Measurements from ENCODE around the gene ITGB8. TPM values are rescaled to one million over a fixed set of nuclear protein-coding genes. Genes with fewer than 3 reads are reported as not detected.
"Not testable (repeated sequence)": the region's sequence is repeated elsewhere in the genome, so short reads cannot be mapped to it uniquely, and the experiment has no call there.

The ITGB8 gene
- total and polyA plus RNA-seq, 4 experiments from 2014 or later = 0.11 to 0.12 TPM; not detected in 2

GRCh38 chr7:20301311-20301939 is 29.3 kb upstream of the ITGB8 start:
- Mint-ChIP-seq H3K4me1 (peaks cover 0 to 1% (median 0%) of the 10 kb centered on the region in 4 donors), H3K27ac (no peak overlapping the region), H3K27me3 (no peaks in the 10 kb centered on the region), H3K9me3 (peaks cover 0 to 2% (median 0%) of the 10 kb centered on the region in 8 donors), H3K36me3 (no peaks in the 10 kb centered on the region), H3K4me3 (no peak overlapping the region)
- CTCF ChIA-PET (ENCODE audit: partially characterized antibody) = no interaction called here
- POLR2A ChIA-PET (ENCODE audit: partially characterized antibody) = no interaction called here
- H3K36me3 ChIP-seq (ENCODE audit: insufficient read depth, low read length) = no peaks in the 10 kb centered on the region
- no peak for DNase-seq
- H3K4me3 ChIP-seq (ENCODE audit: low read length in 2 of 2) = no peak overlapping the region
- no peaks in the 10 kb centered on the region for H3K4me1 ChIP-seq (ENCODE audit: insufficient read depth, low read length)
- no peaks in the 10 kb centered on the region for H3K9me3 ChIP-seq (ENCODE audit: control insufficient read depth in 1 of 2, low read length in 2 of 2)
- H3K27me3 ChIP-seq (ENCODE audit: insufficient read depth, low read length) = no peaks in the 10 kb centered on the region
- no peak overlapping the region for H3K27ac ChIP-seq (ENCODE audit: low read depth, low read length)
- intact Hi-C loops (cut with micrococcal nuclease) = no loop called here

GRCh38 chr7:20302300-20302699 is 28.4 kb upstream of the ITGB8 start:
- H3K4me3 ChIP-seq (ENCODE audit: low read length in 2 of 2); H3K36me3 ChIP-seq (ENCODE audit: insufficient read depth, low read length); H3K4me1 Mint-ChIP-seq; H3K27ac ChIP-seq (ENCODE audit: low read depth, low read length); H3K27me3 ChIP-seq (ENCODE audit: insufficient read depth, low read length); H3K27ac Mint-ChIP-seq; H3K27me3 Mint-ChIP-seq; H3K36me3 Mint-ChIP-seq; CTCF ChIA-PET (ENCODE audit: partially characterized antibody); H3K4me1 ChIP-seq (ENCODE audit: insufficient read depth, low read length); DNase-seq; H3K9me3 ChIP-seq (ENCODE audit: control insufficient read depth in 1 of 2, low read length in 2 of 2); H3K9me3 Mint-ChIP-seq; H3K4me3 Mint-ChIP-seq; POLR2A ChIA-PET (ENCODE audit: partially characterized antibody); intact Hi-C loops (cut with micrococcal nuclease): not testable (repeated sequence)

GRCh38 chr7:20302891-20303290 is 27.8 kb upstream of the ITGB8 start:
- DNase-seq = no peak
- Mint-ChIP-seq H3K27ac (no peak overlapping the region), H3K36me3 (no peaks in the 10 kb centered on the region), H3K4me3 (no peak overlapping the region), H3K27me3 (no peaks in the 10 kb centered on the region), H3K4me1 (peaks cover 0 to 1% (median 0%) of the 10 kb centered on the region in 4 donors), H3K9me3 (peaks cover 0 to 2% (median 0%) of the 10 kb centered on the region in 8 donors)
- Histone ChIP-seq H3K9me3 (ENCODE audit: control insufficient read depth in 1 of 2, low read length in 2 of 2) (no peaks in the 10 kb centered on the region), H3K27me3 (ENCODE audit: insufficient read depth, low read length) (no peaks in the 10 kb centered on the region), H3K4me3 (ENCODE audit: low read length in 2 of 2) (no peak overlapping the region), H3K4me1 (ENCODE audit: insufficient read depth, low read length) (no peaks in the 10 kb centered on the region), H3K27ac (ENCODE audit: low read depth, low read length) (no peak overlapping the region), H3K36me3 (ENCODE audit: insufficient read depth, low read length) (no peaks in the 10 kb centered on the region)
- POLR2A ChIA-PET (ENCODE audit: partially characterized antibody) = no interaction called here
- intact Hi-C loops (cut with micrococcal nuclease) = no loop called here
- CTCF ChIA-PET (ENCODE audit: partially characterized antibody) = no interaction called here

GRCh38 chr7:20304366-20304765 is 26.3 kb upstream of the ITGB8 start:
- Mint-ChIP-seq H3K36me3 (no peaks in the 10 kb centered on the region), H3K4me3 (no peak overlapping the region), H3K27ac (no peak overlapping the region), H3K27me3 (no peaks in the 10 kb centered on the region), H3K4me1 (peaks cover 0 to 1% (median 0%) of the 10 kb centered on the region in 4 donors), H3K9me3 (peaks cover 0 to 2% (median 0%) of the 10 kb centered on the region in 8 donors)
- CTCF ChIA-PET (ENCODE audit: partially characterized antibody) = no interaction called here
- H3K27me3 ChIP-seq (ENCODE audit: insufficient read depth, low read length) = no peaks in the 10 kb centered on the region
- no peak for DNase-seq
- no peak overlapping the region for H3K27ac ChIP-seq (ENCODE audit: low read depth, low read length)
- H3K4me3 ChIP-seq (ENCODE audit: low read length in 2 of 2) = no peak overlapping the region
- POLR2A ChIA-PET (ENCODE audit: partially characterized antibody) = no interaction called here
- intact Hi-C loops (cut with micrococcal nuclease) = no loop called here
- no peaks in the 10 kb centered on the region for H3K4me1 ChIP-seq (ENCODE audit: insufficient read depth, low read length)
- no peaks in the 10 kb centered on the region for H3K36me3 ChIP-seq (ENCODE audit: insufficient read depth, low read length)
- H3K9me3 ChIP-seq (ENCODE audit: control insufficient read depth in 1 of 2, low read length in 2 of 2) = no peaks in the 10 kb centered on the region

GRCh38 chr7:20305726-20306125 is 25.0 kb upstream of the ITGB8 start:
- no peaks in the 10 kb centered on the region for H3K36me3 ChIP-seq (ENCODE audit: insufficient read depth, low read length)
- CTCF ChIA-PET (ENCODE audit: partially characterized antibody) = no interaction called here
- H3K4me3 Mint-ChIP-seq = no peak overlapping the region
- H3K36me3 Mint-ChIP-seq = no peaks in the 10 kb centered on the region
- H3K27me3 ChIP-seq (ENCODE audit: insufficient read depth, low read length) = no peaks in the 10 kb centered on the region
- H3K4me1 ChIP-seq (ENCODE audit: insufficient read depth, low read length) = no peaks in the 10 kb centered on the region
- H3K4me1 Mint-ChIP-seq = no peaks in the 10 kb centered on the region
- DNase-seq = no peak
- no peaks in the 10 kb centered on the region for H3K9me3 ChIP-seq (ENCODE audit: control insufficient read depth in 1 of 2, low read length in 2 of 2)
- peaks cover 0 to 2% (median 0%) of the 10 kb centered on the region in 8 donors for H3K9me3 Mint-ChIP-seq
- intact Hi-C loops (cut with micrococcal nuclease) = no loop called here
- H3K27ac Mint-ChIP-seq = no peak overlapping the region
- no peaks in the 10 kb centered on the region for H3K27me3 Mint-ChIP-seq
- no peak overlapping the region for H3K4me3 ChIP-seq (ENCODE audit: low read length in 2 of 2)
- no peak overlapping the region for H3K27ac ChIP-seq (ENCODE audit: low read depth, low read length)
- POLR2A ChIA-PET (ENCODE audit: partially characterized antibody) = no interaction called here

GRCh38 chr7:20306180-20306946 is 24.3 kb upstream of the ITGB8 start:
- no peak for DNase-seq
- Histone ChIP-seq H3K36me3 (ENCODE audit: insufficient read depth, low read length) (no peaks in the 10 kb centered on the region), H3K9me3 (ENCODE audit: control insufficient read depth in 1 of 2, low read length in 2 of 2) (no peaks in the 10 kb centered on the region), H3K27ac (ENCODE audit: low read depth, low read length) (no peak overlapping the region), H3K27me3 (ENCODE audit: insufficient read depth, low read length) (no peaks in the 10 kb centered on the region), H3K4me1 (ENCODE audit: insufficient read depth, low read length) (no peaks in the 10 kb centered on the region), H3K4me3 (ENCODE audit: low read length in 2 of 2) (no peak overlapping the region)
- Mint-ChIP-seq H3K4me1 (no peaks in the 10 kb centered on the region), H3K27me3 (no peaks in the 10 kb centered on the region), H3K27ac (no peak overlapping the region), H3K4me3 (no peak overlapping the region), H3K36me3 (no peaks in the 10 kb centered on the region), H3K9me3 (peaks cover 0 to 2% (median 0%) of the 10 kb centered on the region in 8 donors)
- intact Hi-C loops (cut with micrococcal nuclease) = no loop called here
- ChIA-PET POLR2A (ENCODE audit: partially characterized antibody) (no interaction called here), CTCF (ENCODE audit: partially characterized antibody) (no interaction called here)

GRCh38 chr7:20307119-20307518 is 23.6 kb upstream of the ITGB8 start:
- POLR2A ChIA-PET (ENCODE audit: partially characterized antibody) = no interaction called here
- H3K36me3 Mint-ChIP-seq = no peaks in the 10 kb centered on the region
- no peak overlapping the region for H3K4me3 Mint-ChIP-seq
- H3K4me1 ChIP-seq (ENCODE audit: insufficient read depth, low read length) = no peaks in the 10 kb centered on the region
- CTCF ChIA-PET (ENCODE audit: partially characterized antibody) = no interaction called here
- no peaks in the 10 kb centered on the region for H3K27me3 ChIP-seq (ENCODE audit: insufficient read depth, low read length)
- H3K4me3 ChIP-seq (ENCODE audit: low read length in 2 of 2) = no peak overlapping the region
- no peaks in the 10 kb centered on the region for H3K27me3 Mint-ChIP-seq
- intact Hi-C loops (cut with micrococcal nuclease) = no loop called here
- H3K36me3 ChIP-seq (ENCODE audit: insufficient read depth, low read length) = no peaks in the 10 kb centered on the region
- no peaks in the 10 kb centered on the region for H3K9me3 ChIP-seq (ENCODE audit: control insufficient read depth in 1 of 2, low read length in 2 of 2)
- H3K27ac ChIP-seq (ENCODE audit: low read depth, low read length) = no peak overlapping the region
- no peaks in the 10 kb centered on the region for H3K4me1 Mint-ChIP-seq
- peaks cover 0 to 2% (median 0%) of the 10 kb centered on the region in 8 donors for H3K9me3 Mint-ChIP-seq
- no peak for DNase-seq
- H3K27ac Mint-ChIP-seq = no peak overlapping the region

Measured in CD4-positive, alpha-beta memory T cell (primary cell).